DOHH2 (cell line): ENCODE results near the gene CDH1.

Source experiments
- H3F3A ChIP-seq: fragments of 200-600 bp; sonication (generic), shearing (Covaris generic); 2 replicates; pipeline ENCODE4 v1.6.0; 2016; ENCODE audit warnings: antibody characterized with exemption, mild to moderate bottlenecking; ENCODE audit not compliant: control insufficient read depth, insufficient read depth
- H3K27ac ChIP-seq: fragments of 200-600 bp; sonication (generic); 2 replicates; pipeline ENCODE4 v1.5.1; 2014; ENCODE audit warnings: low read depth, mild to moderate bottlenecking, low read length, moderate library complexity
- H3K27me3 ChIP-seq: fragments of 200-600 bp; sonication (generic); 2 replicates; pipeline ENCODE4 v1.6.1; 2014; ENCODE audit warnings: mild to moderate bottlenecking, low read length, mixed read lengths; ENCODE audit not compliant: control insufficient read depth
- H3K36me3 ChIP-seq: fragments of 200-600 bp; sonication (generic); 2 replicates; pipeline ENCODE4 v1.6.1; 2014; ENCODE audit warnings: mild to moderate bottlenecking, low read length, moderate library complexity, mixed read lengths; ENCODE audit not compliant: control insufficient read depth
- H3K4me1 ChIP-seq: fragments of 200-600 bp; sonication (generic); 2 replicates; pipeline ENCODE4 v1.6.1; 2014; ENCODE audit warnings: mild to moderate bottlenecking, low read length, mixed read lengths; ENCODE audit not compliant: control insufficient read depth
- H3K4me2 ChIP-seq: fragments of 200-600 bp; sonication (generic); 2 replicates; pipeline ENCODE4 v1.6.0; 2014; ENCODE audit warnings: mild to moderate bottlenecking, low read length, moderate library complexity
- H3K4me3 ChIP-seq: fragments of 200-600 bp; sonication (generic); 2 replicates; pipeline ENCODE4 v1.5.1; 2014; ENCODE audit warnings: mild to moderate bottlenecking, low read length, mixed read lengths
- H3K79me2 ChIP-seq: fragments of 200-600 bp; sonication (generic); 2 replicates; pipeline ENCODE4 v1.6.1; 2014; ENCODE audit warnings: mild to moderate bottlenecking, low read length, mixed read lengths; ENCODE audit not compliant: control insufficient read depth
- H3K9me2 ChIP-seq: fragments of 200-600 bp; sonication (generic); replicated peaks from 2 replicates; pipeline ENCODE4 v1.6.1; 2014; ENCODE audit warnings: mild to moderate bottlenecking, low read length, mixed read lengths; ENCODE audit not compliant: control insufficient read depth
- H3K9me3 ChIP-seq: fragments of 200-600 bp; sonication (generic); 2 replicates; pipeline ENCODE4 v1.6.1; 2014; ENCODE audit warnings: antibody characterized with exemption, low read length, mixed read lengths; ENCODE audit not compliant: control insufficient read depth, insufficient read depth
- H4K20me1 ChIP-seq: fragments of 200-600 bp; sonication (generic); 2 replicates; pipeline ENCODE4 v1.6.0; 2014; ENCODE audit warnings: low read depth, mild to moderate bottlenecking, antibody characterized with exemption, low read length, moderate library complexity; ENCODE audit not compliant: control insufficient read depth, insufficient read depth
- EZH2phosphoT487 ChIP-seq: fragments of 200-600 bp; sonication (generic); IDR thresholded peaks from 2 replicates; pipeline ENCODE4 v1.6.1; 2017; ENCODE audit warnings: borderline replicate concordance, mild to moderate bottlenecking, antibody characterized with exemption, low read length, moderate library complexity, mixed read lengths
- TF ChIP-seq, protein P1 (sequence below): fragments of 200-600 bp; sonication (generic); IDR thresholded peaks from one replicate; pipeline ENCODE4 v1.5.1; 2014; ENCODE audit warnings: antibody characterized with exemption, mild to moderate bottlenecking, low read depth, low read length; ENCODE audit not compliant: poor library complexity, severe bottlenecking

The CDH1 gene

DNA sequence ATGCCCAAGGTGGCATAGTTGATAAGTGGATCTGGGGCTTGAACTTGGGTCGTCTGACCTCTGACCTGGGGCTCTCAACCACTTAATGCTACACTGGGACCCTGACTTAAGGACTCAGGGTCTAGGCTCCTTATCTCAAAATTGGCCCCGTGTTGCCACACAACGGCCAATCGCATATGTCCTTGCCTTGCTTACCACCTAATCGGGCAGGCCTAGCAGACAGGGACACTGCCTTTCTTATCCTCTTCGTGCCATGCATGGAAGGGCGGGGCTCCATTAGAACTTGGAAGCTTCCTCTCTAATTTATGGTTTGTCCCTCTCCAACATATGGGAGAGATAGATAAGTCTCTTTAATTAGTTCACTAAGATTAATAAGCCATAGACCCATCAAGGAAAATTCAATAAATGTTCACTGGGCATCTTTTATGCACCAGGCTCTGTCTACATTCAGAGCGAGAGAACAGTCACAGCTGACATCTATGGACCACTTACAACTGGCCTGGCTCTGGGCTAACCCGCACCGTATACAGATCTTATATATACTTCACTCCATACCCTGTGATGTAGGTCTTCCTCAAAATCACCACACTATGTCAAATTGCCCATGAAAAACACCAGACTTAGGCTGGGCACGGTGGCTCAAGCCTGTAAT is 35.1 kb downstream of the CDH1 start:
- H3K4me3 ChIP-seq, result no peak overlapping the region
- peaks cover 4% of the 10 kb centered on the region; the same call in 1 of the 2 replicates for H3K27me3 ChIP-seq
- H4K20me1 ChIP-seq, result no peaks in the 10 kb centered on the region
- H3K27ac ChIP-seq, result no peak overlapping the region
- TF ChIP-seq, protein P1, sequence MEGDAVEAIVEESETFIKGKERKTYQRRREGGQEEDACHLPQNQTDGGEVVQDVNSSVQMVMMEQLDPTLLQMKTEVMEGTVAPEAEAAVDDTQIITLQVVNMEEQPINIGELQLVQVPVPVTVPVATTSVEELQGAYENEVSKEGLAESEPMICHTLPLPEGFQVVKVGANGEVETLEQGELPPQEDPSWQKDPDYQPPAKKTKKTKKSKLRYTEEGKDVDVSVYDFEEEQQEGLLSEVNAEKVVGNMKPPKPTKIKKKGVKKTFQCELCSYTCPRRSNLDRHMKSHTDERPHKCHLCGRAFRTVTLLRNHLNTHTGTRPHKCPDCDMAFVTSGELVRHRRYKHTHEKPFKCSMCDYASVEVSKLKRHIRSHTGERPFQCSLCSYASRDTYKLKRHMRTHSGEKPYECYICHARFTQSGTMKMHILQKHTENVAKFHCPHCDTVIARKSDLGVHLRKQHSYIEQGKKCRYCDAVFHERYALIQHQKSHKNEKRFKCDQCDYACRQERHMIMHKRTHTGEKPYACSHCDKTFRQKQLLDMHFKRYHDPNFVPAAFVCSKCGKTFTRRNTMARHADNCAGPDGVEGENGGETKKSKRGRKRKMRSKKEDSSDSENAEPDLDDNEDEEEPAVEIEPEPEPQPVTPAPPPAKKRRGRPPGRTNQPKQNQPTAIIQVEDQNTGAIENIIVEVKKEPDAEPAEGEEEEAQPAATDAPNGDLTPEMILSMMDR, result no peak
- TF ChIP-seq EZH2phosphoT487, result no peak
- H3K79me2 ChIP-seq, result no peaks in the 10 kb centered on the region
- H3K9me2 ChIP-seq, result no peaks in the 10 kb centered on the region
- H3K4me2 ChIP-seq, result no peak overlapping the region
- no peaks in the 10 kb centered on the region for H3K36me3 ChIP-seq
- H3F3A ChIP-seq, result no peaks in the 10 kb centered on the region
- no peaks in the 10 kb centered on the region for H3K9me3 ChIP-seq
- H3K4me1 ChIP-seq, result no peaks in the 10 kb centered on the region

- no peak overlapping the region for H3K4me2 ChIP-seq
- no peaks in the 10 kb centered on the region for H3K9me2 ChIP-seq
- H3F3A ChIP-seq, result no peaks in the 10 kb centered on the region
- no peaks in the 10 kb centered on the region for H3K9me3 ChIP-seq
- H3K27me3 ChIP-seq, result peaks cover 4% of the 10 kb centered on the region; the same call in 1 of the 2 replicates
- H3K27ac ChIP-seq, result no peak overlapping the region
- H3K36me3 ChIP-seq, result no peaks in the 10 kb centered on the region
- no peak for TF ChIP-seq EZH2phosphoT487
- TF ChIP-seq, protein P1, result no peak
- no peaks in the 10 kb centered on the region for H4K20me1 ChIP-seq
- no peaks in the 10 kb centered on the region for H3K4me1 ChIP-seq
- no peak overlapping the region for H3K4me3 ChIP-seq
- H3K79me2 ChIP-seq, result no peaks in the 10 kb centered on the region
These were observed 35.8 kb downstream of the CDH1 start for GRCh38 chr16:68772871-68773270.

GRCh38 chr16:68774982-68775634 is 38.0 kb downstream of the CDH1 start:
- no peaks in the 10 kb centered on the region for H3K36me3 ChIP-seq
- H3K4me3 ChIP-seq, result no peak overlapping the region
- no peaks in the 10 kb centered on the region for H4K20me1 ChIP-seq
- TF ChIP-seq, protein P1, result no peak
- TF ChIP-seq EZH2phosphoT487, result no peak
- H3K27me3 ChIP-seq, result peaks cover 6% of the 10 kb centered on the region; the same call in 1 of the 2 replicates
- no peak overlapping the region for H3K4me2 ChIP-seq
- no peaks in the 10 kb centered on the region for H3K4me1 ChIP-seq
- H3K9me2 ChIP-seq, result no peaks in the 10 kb centered on the region
- H3F3A ChIP-seq, result no peaks in the 10 kb centered on the region
- H3K79me2 ChIP-seq, result no peaks in the 10 kb centered on the region
- no peaks in the 10 kb centered on the region for H3K9me3 ChIP-seq
- no peak overlapping the region for H3K27ac ChIP-seq
